HepG2 (cell line): Measurements from ENCODE around the gene GSTA1. TPM values are rescaled to one million over a fixed set of nuclear protein-coding genes. Genes with fewer than 3 reads are reported as not detected.

Experiments
- HDAC1 ChIP-seq: sonication (generic); formaldehyde crosslinking; IDR thresholded peaks from 2 replicates; pipeline ENCODE4 v1.5.1; 2020; ENCODE audit warnings: mild to moderate bottlenecking, missing genetic modification reagents
- HOXA7 ChIP-seq: sonication (generic); formaldehyde crosslinking; IDR thresholded peaks from 2 replicates; pipeline ENCODE4 v1.8.1; 2022; ENCODE audit warnings: mild to moderate bottlenecking, missing genetic modification reagents, moderate library complexity
- MAFF ChIP-seq: IDR thresholded peaks from 2 replicates; pipeline ENCODE4 v1.6.1; 2011; ENCODE audit warnings: low read depth, low read length, improper control_type of control experiment
- NR2F1 ChIP-seq, 2 experiments: fragments of 450-650 bp in 1 of 2; formaldehyde crosslinking in 1 of 2; IDR thresholded peaks; 2 replicates each; pipeline versions ENCODE4 v1.5.0 to v1.6.1; 2016 to 2020; ENCODE audit warnings: mild to moderate bottlenecking in 1 of 2, missing compliant biosample characterization in 1 of 2, missing genetic modification reagents in 1 of 2, moderate library complexity in 1 of 2
- SIN3B ChIP-seq: fragments of 150-350 bp; IDR thresholded peaks from 2 replicates; pipeline ENCODE4 v1.6.1; 2014; ENCODE audit warnings: low read length
- SOX5 ChIP-seq: IDR thresholded peaks from 2 replicates; pipeline ENCODE4 v1.6.1; 2016; ENCODE audit warnings: borderline replicate concordance
- ZNF253 ChIP-seq: sonication (generic); formaldehyde crosslinking; IDR thresholded peaks from 2 replicates; pipeline ENCODE4 v1.8.0; 2022; ENCODE audit warnings: mild to moderate bottlenecking, missing genetic modification reagents, borderline replicate concordance
- ZNF484 ChIP-seq: sonication (generic); formaldehyde crosslinking; IDR thresholded peaks from 2 replicates; pipeline ENCODE4 v1.5.1; 2020; ENCODE audit warnings: mild to moderate bottlenecking, low read depth, missing genetic modification reagents, borderline replicate concordance
- ZNF598 ChIP-seq: sonication (generic); formaldehyde crosslinking; IDR thresholded peaks from 2 replicates; pipeline ENCODE4 v1.5.1; 2020; ENCODE audit warnings: mild to moderate bottlenecking, missing genetic modification reagents, borderline replicate concordance
- ZNF607 ChIP-seq: sonication (generic); formaldehyde crosslinking; IDR thresholded peaks from 2 replicates; pipeline ENCODE4 v1.5.1; 2020; ENCODE audit warnings: missing genetic modification reagents, mild to moderate bottlenecking, borderline replicate concordance
- ZZZ3 ChIP-seq: sonication (generic); formaldehyde crosslinking; IDR thresholded peaks from 2 replicates; pipeline ENCODE4 v1.4.0; 2020; ENCODE audit warnings: missing genetic modification reagents, mild to moderate bottlenecking, borderline replicate concordance
- polyA plus RNA-seq, 8 experiments: library from polyadenylated mRNA; depleted of rRNA in 3 of 8; stranded (reverse) in 7 of 8; unstranded in 1 of 8; fragments of >200 nt; fragmentation: Illumina TruSeq in 4 of 8; extraction: Trizol in 4 of 8; gene quantifications; 2 replicates each; pipeline versions ENCODE4 v1.2.1 to v1.2.3, GENCODE V29; 2011 to 2016; ENCODE audit warnings: low read depth in 4 of 8, missing spikeins in 1 of 8, mixed read lengths in 1 of 8; ENCODE audit not compliant: insufficient read depth in 1 of 8
- total RNA-seq, 5 experiments: library from RNA; depleted of rRNA; stranded (reverse); fragments of >200 nt; fragmentation: Illumina TruSeq; extraction: Trizol; gene quantifications; 2 replicates each; pipeline ENCODE4 v1.2.3, GENCODE V29; 2016; ENCODE audit warnings: low read depth in 1 of 5
- TF ChIP-seq, protein P1 (sequence below): sonication (generic); formaldehyde crosslinking; IDR thresholded peaks from 2 replicates; pipeline ENCODE4 v1.8.1; 2023; ENCODE audit warnings: mild to moderate bottlenecking, missing genetic modification reagents
- TF ChIP-seq, protein P2 (sequence below): sonication (generic); formaldehyde crosslinking; IDR thresholded peaks from 2 replicates; pipeline ENCODE4 v1.4.0; 2020; ENCODE audit warnings: missing genetic modification reagents
- TF ChIP-seq, protein P3 (sequence below): sonication (generic); formaldehyde crosslinking; conservative IDR thresholded peaks from 2 replicates; pipeline ENCODE4 v1.5.0; 2020; ENCODE audit warnings: missing genetic modification reagents
- TF ChIP-seq, protein P4 (sequence below): sonication (generic); formaldehyde crosslinking; IDR thresholded peaks from 2 replicates; pipeline ENCODE4 v1.8.1; 2023; ENCODE audit warnings: missing genetic modification reagents, mild to moderate bottlenecking, borderline replicate concordance
- TF ChIP-seq, protein P5 (sequence below): sonication (generic); formaldehyde crosslinking; IDR thresholded peaks from 2 replicates; pipeline ENCODE4 v1.4.0; 2020; ENCODE audit warnings: missing genetic modification reagents
- TF ChIP-seq, protein P6 (sequence below): sonication (generic); formaldehyde crosslinking; IDR thresholded peaks from 2 replicates; pipeline ENCODE4 v1.5.0; 2020; ENCODE audit warnings: mild to moderate bottlenecking, low read depth, missing genetic modification reagents, borderline replicate concordance
- TF ChIP-seq, protein P7 (sequence below): sonication (generic); formaldehyde crosslinking; conservative IDR thresholded peaks from 2 replicates; pipeline ENCODE4 v1.4.0; 2020; ENCODE audit warnings: mild to moderate bottlenecking, missing genetic modification reagents, moderate library complexity

Gene GSTA1
- total and polyA plus RNA-seq, 2 of the 13 experiments (the other 11 are each of a cell fraction or from before 2014, with no cell fraction given), result 6.2 to 282 TPM

DNA sequence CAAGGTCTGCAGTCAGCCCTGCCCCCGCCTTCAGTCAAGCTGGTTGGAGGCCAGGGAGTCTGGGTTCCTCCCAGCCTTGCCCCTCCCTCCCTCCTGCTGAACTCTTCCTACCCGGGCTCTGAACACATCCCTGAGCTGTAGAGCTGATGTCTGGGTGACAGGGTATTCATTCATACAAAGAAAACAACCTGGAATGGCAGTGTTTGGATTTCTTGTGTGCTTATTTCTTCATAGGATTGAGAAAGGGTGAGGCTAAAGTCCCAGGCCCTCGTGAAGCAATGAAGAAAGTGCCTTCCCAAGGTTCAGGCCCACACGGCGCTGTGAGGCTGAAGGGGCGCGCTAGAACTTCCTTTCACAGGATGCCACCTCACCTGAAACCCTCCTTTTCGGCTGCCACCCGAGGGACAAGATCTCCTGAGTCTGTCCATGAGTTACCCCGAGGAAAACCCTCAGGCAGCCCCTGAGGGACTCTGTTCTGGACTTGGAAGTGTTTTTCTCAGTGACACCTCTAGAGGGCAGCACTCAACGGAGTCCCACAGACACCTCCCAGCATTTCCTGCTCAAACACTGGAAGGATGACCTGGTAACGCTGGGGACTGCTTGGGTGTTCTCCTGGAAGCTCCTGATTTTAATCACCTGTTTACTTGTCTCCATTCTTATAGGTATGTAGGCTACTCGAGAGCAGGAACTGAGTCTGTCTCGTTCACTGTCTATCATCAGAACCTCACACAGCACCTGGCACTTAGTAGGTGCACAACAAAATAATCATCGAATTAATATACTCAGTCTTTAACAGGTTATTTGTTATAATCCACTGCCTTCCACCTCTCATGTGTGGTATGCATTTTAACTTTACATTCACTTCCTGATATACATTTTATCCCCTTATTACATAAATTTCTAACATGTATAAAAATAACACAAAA lies 11.8 kb upstream of the GSTA1 start (continued):
- TF ChIP-seq, protein P1, sequence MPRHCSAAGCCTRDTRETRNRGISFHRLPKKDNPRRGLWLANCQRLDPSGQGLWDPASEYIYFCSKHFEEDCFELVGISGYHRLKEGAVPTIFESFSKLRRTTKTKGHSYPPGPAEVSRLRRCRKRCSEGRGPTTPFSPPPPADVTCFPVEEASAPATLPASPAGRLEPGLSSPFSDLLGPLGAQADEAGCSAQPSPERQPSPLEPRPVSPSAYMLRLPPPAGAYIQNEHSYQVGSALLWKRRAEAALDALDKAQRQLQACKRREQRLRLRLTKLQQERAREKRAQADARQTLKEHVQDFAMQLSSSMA, result no peak
- no peak for TF ChIP-seq ZNF253 (CRISPR knock-in tag)
- TF ChIP-seq, protein P2, sequence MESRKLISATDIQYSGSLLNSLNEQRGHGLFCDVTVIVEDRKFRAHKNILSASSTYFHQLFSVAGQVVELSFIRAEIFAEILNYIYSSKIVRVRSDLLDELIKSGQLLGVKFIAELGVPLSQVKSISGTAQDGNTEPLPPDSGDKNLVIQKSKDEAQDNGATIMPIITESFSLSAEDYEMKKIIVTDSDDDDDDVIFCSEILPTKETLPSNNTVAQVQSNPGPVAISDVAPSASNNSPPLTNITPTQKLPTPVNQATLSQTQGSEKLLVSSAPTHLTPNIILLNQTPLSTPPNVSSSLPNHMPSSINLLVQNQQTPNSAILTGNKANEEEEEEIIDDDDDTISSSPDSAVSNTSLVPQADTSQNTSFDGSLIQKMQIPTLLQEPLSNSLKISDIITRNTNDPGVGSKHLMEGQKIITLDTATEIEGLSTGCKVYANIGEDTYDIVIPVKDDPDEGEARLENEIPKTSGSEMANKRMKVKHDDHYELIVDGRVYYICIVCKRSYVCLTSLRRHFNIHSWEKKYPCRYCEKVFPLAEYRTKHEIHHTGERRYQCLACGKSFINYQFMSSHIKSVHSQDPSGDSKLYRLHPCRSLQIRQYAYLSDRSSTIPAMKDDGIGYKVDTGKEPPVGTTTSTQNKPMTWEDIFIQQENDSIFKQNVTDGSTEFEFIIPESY, result peak; percentile 69; the same call in 1 of the 2 replicates
- TF ChIP-seq SOX5, result no peak
- TF ChIP-seq, protein P3, sequence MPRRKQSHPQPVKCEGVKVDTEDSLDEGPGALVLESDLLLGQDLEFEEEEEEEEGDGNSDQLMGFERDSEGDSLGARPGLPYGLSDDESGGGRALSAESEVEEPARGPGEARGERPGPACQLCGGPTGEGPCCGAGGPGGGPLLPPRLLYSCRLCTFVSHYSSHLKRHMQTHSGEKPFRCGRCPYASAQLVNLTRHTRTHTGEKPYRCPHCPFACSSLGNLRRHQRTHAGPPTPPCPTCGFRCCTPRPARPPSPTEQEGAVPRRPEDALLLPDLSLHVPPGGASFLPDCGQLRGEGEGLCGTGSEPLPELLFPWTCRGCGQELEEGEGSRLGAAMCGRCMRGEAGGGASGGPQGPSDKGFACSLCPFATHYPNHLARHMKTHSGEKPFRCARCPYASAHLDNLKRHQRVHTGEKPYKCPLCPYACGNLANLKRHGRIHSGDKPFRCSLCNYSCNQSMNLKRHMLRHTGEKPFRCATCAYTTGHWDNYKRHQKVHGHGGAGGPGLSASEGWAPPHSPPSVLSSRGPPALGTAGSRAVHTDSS (CRISPR knock-in tag), result no peak
- TF ChIP-seq, protein P4, sequence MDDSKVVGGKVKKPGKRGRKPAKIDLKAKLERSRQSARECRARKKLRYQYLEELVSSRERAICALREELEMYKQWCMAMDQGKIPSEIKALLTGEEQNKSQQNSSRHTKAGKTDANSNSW (CRISPR knock-in tag), result no peak
- TF ChIP-seq, protein P5, sequence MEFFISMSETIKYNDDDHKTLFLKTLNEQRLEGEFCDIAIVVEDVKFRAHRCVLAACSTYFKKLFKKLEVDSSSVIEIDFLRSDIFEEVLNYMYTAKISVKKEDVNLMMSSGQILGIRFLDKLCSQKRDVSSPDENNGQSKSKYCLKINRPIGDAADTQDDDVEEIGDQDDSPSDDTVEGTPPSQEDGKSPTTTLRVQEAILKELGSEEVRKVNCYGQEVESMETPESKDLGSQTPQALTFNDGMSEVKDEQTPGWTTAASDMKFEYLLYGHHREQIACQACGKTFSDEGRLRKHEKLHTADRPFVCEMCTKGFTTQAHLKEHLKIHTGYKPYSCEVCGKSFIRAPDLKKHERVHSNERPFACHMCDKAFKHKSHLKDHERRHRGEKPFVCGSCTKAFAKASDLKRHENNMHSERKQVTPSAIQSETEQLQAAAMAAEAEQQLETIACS (CRISPR knock-in tag), result no peak
- no peak for TF ChIP-seq HOXA7
- TF ChIP-seq SIN3B, result no peak
- no peak for TF ChIP-seq NR2F1 (CRISPR knock-in tag; IDR thresholded peaks at IDR 0.05)
- TF ChIP-seq, protein P6, sequence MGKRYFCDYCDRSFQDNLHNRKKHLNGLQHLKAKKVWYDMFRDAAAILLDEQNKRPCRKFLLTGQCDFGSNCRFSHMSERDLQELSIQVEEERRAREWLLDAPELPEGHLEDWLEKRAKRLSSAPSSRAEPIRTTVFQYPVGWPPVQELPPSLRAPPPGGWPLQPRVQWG, result no peak
- TF ChIP-seq ZNF598, result peak; percentile 60; the same call in 1 of the 2 replicates
- TF ChIP-seq HDAC1 (CRISPR knock-in tag), result peak; percentile 66
- TF ChIP-seq, protein P7, sequence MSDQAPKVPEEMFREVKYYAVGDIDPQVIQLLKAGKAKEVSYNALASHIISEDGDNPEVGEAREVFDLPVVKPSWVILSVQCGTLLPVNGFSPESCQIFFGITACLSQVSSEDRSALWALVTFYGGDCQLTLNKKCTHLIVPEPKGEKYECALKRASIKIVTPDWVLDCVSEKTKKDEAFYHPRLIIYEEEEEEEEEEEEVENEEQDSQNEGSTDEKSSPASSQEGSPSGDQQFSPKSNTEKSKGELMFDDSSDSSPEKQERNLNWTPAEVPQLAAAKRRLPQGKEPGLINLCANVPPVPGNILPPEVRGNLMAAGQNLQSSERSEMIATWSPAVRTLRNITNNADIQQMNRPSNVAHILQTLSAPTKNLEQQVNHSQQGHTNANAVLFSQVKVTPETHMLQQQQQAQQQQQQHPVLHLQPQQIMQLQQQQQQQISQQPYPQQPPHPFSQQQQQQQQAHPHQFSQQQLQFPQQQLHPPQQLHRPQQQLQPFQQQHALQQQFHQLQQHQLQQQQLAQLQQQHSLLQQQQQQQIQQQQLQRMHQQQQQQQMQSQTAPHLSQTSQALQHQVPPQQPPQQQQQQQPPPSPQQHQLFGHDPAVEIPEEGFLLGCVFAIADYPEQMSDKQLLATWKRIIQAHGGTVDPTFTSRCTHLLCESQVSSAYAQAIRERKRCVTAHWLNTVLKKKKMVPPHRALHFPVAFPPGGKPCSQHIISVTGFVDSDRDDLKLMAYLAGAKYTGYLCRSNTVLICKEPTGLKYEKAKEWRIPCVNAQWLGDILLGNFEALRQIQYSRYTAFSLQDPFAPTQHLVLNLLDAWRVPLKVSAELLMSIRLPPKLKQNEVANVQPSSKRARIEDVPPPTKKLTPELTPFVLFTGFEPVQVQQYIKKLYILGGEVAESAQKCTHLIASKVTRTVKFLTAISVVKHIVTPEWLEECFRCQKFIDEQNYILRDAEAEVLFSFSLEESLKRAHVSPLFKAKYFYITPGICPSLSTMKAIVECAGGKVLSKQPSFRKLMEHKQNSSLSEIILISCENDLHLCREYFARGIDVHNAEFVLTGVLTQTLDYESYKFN (CRISPR knock-in tag), result peak; percentile 86
- TF ChIP-seq ZNF607, result no peak
- TF ChIP-seq ZNF484 (CRISPR knock-in tag), result no peak
- TF ChIP-seq ZZZ3 (CRISPR knock-in tag), result no peak
- TF ChIP-seq MAFF, result no peak
